GOT3 (cell line): ENCODE results near the gene C4B.
"Not testable (repeated sequence)": the region's sequence is repeated elsewhere in the genome, so short reads cannot be mapped to it uniquely, and the experiment has no call there.

Experiments
- DNase-seq: peaks from one replicate; lab custom pipeline; 2025; ENCODE audit warnings: mixed read lengths; lab: John Stamatoyannopoulos, UW

Gene C4B

GRCh38 chr6:31980998-31981397 is 33.6 kb upstream of the C4B start:
- DNase-seq: not testable (repeated sequence)

- DNase-seq: not testable (repeated sequence)
Measured at GRCh38 chr6:31981744-31982143, 32.9 kb upstream of the C4B start, which contains the start of gene C4A. Gene C4A (plus strand): TSS chr6:31982057. CDS start chr6:31982108, 51 bp downstream.

- not testable (repeated sequence) for DNase-seq
Measured at GRCh38 chr6:31989363-31989762, 25.2 kb upstream of the C4B start.

GRCh38 chr6:31994421-31994820 is 20.2 kb upstream of the C4B start:
- not testable (repeated sequence) for DNase-seq

GRCh38 chr6:31996385-31996784 is 18.2 kb upstream of the C4B start:
- DNase-seq: not testable (repeated sequence)

- DNase-seq: not testable (repeated sequence)
Measured at GRCh38 chr6:32002546-32003268, 11.9 kb upstream of the C4B start.

- not testable (repeated sequence) for DNase-seq
Measured at GRCh38 chr6:32003301-32003700, 11.3 kb upstream of the C4B start.

- not testable (repeated sequence) for DNase-seq
Measured at GRCh38 chr6:32004393-32004792, 10.2 kb upstream of the C4B start.

GRCh38 chr6:32004864-32005537 is 9.6 kb upstream of the C4B start:
- not testable (repeated sequence) for DNase-seq

GRCh38 chr6:32005538-32005880 is 9.1 kb upstream of the C4B start:
- not testable (repeated sequence) for DNase-seq

GRCh38 chr6:32005991-32006529 is 8.5 kb upstream of the C4B start:
- not testable (repeated sequence) for DNase-seq

- DNase-seq: not testable (repeated sequence)
Measured at GRCh38 chr6:32007086-32007485, 7.5 kb upstream of the C4B start.

- DNase-seq: not testable (repeated sequence)
Measured at GRCh38 chr6:32008037-32008436, 6.6 kb upstream of the C4B start.

- not testable (repeated sequence) for DNase-seq
Measured at GRCh38 chr6:32008616-32009015, 6.0 kb upstream of the C4B start.

- DNase-seq: not testable (repeated sequence)
Measured at GRCh38 chr6:32009537-32009936, 5.1 kb upstream of the C4B start.

- DNase-seq: not testable (repeated sequence)
Measured at GRCh38 chr6:32010856-32011530, 3.6 kb upstream of the C4B start.

GRCh38 chr6:32012941-32013617 is 1.5 kb upstream of the C4B start:
- not testable (repeated sequence) for DNase-seq

- DNase-seq: not testable (repeated sequence)
Measured at GRCh38 chr6:32013738-32014137, 857 bp upstream of the C4B start.

- DNase-seq: not testable (repeated sequence)
Measured at GRCh38 chr6:32022100-32022499, 7.5 kb downstream of the C4B start.

GRCh38 chr6:32028631-32029030 is 14.0 kb downstream of the C4B start:
- not testable (repeated sequence) for DNase-seq

GRCh38 chr6:32029553-32029952 is 15.0 kb downstream of the C4B start:
- DNase-seq: not testable (repeated sequence)
